ENCODE results near the gene ATG14. TPM values are rescaled to one million over a fixed set of nuclear protein-coding genes. Genes with fewer than 3 reads are reported as not detected.

The ATG14 gene
- total RNA-seq, 2 donors from 2014 or later: 11.0 to 12.9 TPM

DNA sequence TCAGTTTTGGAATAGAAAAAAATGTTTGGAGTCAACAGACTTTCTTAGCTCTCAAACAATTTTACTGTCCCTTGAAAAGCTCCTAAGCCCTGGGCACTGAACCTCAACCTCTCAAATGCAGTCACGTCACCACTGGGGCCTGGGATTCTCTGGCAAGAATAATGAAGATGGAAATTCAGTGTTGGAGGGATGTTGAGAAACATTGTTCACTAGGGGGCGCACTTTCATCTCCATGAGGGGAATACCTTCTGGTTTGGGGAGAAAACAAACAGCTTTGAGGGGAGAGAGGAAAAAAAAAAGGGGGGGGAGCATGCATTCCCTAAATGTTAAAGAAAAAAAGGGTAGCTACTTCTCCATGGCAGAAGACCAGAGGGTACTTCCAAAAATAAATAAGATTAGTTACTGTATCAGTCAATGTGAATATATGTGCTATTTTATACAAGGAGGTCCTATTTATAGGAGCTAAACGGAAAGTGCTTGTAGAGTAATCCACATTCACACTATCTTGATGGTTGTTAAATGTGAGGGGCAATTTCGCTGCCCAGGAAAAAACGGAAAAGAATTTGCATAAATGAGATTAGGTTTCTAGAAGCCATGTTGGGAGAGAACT lies 34.6 kb upstream of the ATG14 start:
- WGBS, 2 experiments (ENCODE audit: insufficient coverage in 1 of 2, insufficient read length in 1 of 2): 19 to 41% methylated on average over 3 to 5 of the region's 5 CpGs
- Histone ChIP-seq H3K27me3 (ENCODE audit: control insufficient read depth, insufficient read depth, low read length, poor library complexity, severe bottlenecking) (no peaks in the 10 kb centered on the region), H3K9me3 (ENCODE audit: control insufficient read depth, low read length) (peaks cover 8% of the 10 kb centered on the region), H3K36me3 (ENCODE audit: control insufficient read depth, insufficient read depth, low read length) (no peaks in the 10 kb centered on the region), H3K4me3 (ENCODE audit: low read length) (no peak overlapping the region), H3K4me1 (ENCODE audit: control insufficient read depth, insufficient read depth, low read length) (peaks cover 9% of the 10 kb centered on the region), H3K9ac (ENCODE audit: extremely low read depth, low read length, poor library complexity, severe bottlenecking) (no peak overlapping the region), H3K27ac (ENCODE audit: low read depth, low read length) (no peak overlapping the region)
- TF ChIP-seq, protein P1, sequence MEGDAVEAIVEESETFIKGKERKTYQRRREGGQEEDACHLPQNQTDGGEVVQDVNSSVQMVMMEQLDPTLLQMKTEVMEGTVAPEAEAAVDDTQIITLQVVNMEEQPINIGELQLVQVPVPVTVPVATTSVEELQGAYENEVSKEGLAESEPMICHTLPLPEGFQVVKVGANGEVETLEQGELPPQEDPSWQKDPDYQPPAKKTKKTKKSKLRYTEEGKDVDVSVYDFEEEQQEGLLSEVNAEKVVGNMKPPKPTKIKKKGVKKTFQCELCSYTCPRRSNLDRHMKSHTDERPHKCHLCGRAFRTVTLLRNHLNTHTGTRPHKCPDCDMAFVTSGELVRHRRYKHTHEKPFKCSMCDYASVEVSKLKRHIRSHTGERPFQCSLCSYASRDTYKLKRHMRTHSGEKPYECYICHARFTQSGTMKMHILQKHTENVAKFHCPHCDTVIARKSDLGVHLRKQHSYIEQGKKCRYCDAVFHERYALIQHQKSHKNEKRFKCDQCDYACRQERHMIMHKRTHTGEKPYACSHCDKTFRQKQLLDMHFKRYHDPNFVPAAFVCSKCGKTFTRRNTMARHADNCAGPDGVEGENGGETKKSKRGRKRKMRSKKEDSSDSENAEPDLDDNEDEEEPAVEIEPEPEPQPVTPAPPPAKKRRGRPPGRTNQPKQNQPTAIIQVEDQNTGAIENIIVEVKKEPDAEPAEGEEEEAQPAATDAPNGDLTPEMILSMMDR (conservative IDR thresholded peaks at IDR 0.05): peak; percentile 88
- peak overlapping the region; percentile 62 for H3K27ac Mint-ChIP-seq
- peak; percentile 90 for DNase-seq
- H3K4me1 Mint-ChIP-seq: peaks cover 31% of the 10 kb centered on the region
- H3K36me3 Mint-ChIP-seq (ENCODE audit: low read depth): no peaks in the 10 kb centered on the region
- H3K4me3 Mint-ChIP-seq: no peak overlapping the region
- H3K27me3 Mint-ChIP-seq (ENCODE audit: insufficient read depth): no peaks in the 10 kb centered on the region
- H3K9me3 Mint-ChIP-seq: peaks cover 3% of the 10 kb centered on the region

DNA sequence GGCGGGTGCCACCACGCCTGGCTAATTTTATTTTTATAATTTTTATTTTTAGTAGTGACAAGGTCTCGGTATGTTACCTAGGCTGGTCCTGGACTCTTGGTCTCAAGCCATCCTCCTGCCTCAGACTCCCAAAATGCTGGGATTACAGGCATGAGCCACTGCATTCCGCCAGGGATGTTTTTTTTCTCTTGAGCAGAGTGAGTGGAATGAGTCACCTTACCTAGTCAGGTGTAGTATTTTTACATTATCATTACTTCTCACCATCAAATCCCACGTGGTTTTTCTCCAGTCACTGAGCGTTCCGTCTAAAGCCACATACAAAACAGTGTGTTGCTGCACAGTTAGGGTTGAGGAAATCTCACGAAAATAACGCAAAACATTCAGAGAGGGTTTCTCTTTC lies 29.7 kb upstream of the ATG14 start:
- Mint-ChIP-seq H3K27ac (no peak overlapping the region), H3K4me3 (no peak overlapping the region), H3K9me3 (peaks cover 3% of the 10 kb centered on the region), H3K4me1 (peaks cover 8% of the 10 kb centered on the region), H3K27me3 (ENCODE audit: insufficient read depth) (peaks cover 9% of the 10 kb centered on the region), H3K36me3 (ENCODE audit: low read depth) (no peaks in the 10 kb centered on the region)
- Histone ChIP-seq H3K4me1 (ENCODE audit: control insufficient read depth, insufficient read depth, low read length) (no peaks in the 10 kb centered on the region), H3K36me3 (ENCODE audit: control insufficient read depth, insufficient read depth, low read length) (no peaks in the 10 kb centered on the region), H3K27ac (ENCODE audit: low read depth, low read length) (no peak overlapping the region), H3K9ac (ENCODE audit: extremely low read depth, low read length, poor library complexity, severe bottlenecking) (no peak overlapping the region), H3K27me3 (ENCODE audit: control insufficient read depth, insufficient read depth, low read length, poor library complexity, severe bottlenecking) (no peaks in the 10 kb centered on the region), H3K9me3 (ENCODE audit: control insufficient read depth, low read length) (peaks cover 8% of the 10 kb centered on the region), H3K4me3 (ENCODE audit: low read length) (no peak overlapping the region)
- TF ChIP-seq, protein P1 (conservative IDR thresholded peaks at IDR 0.05): no peak
- WGBS, 2 experiments (ENCODE audit: insufficient coverage in 1 of 2, insufficient read length in 1 of 2): 88 to 90% methylated on average over 5 to 9 of the region's 9 CpGs
- no peak for DNase-seq

- Mint-ChIP-seq H3K27ac (no peak within 1 kb of the TSS), H3K9me3 (peaks cover 3% of the 10 kb centered on the region), H3K27me3 (ENCODE audit: insufficient read depth) (peaks cover 9% of the 10 kb centered on the region), H3K36me3 (ENCODE audit: low read depth) (no peaks in the 10 kb centered on the region), H3K4me3 (peak within 1 kb of the TSS; percentile 45), H3K4me1 (peaks cover 7% of the 10 kb centered on the region)
- H3K9me3 ChIP-seq (ENCODE audit: control insufficient read depth, low read length): peaks cover 8% of the 10 kb centered on the region
- no peak within 1 kb of the TSS for H3K27ac ChIP-seq (ENCODE audit: low read depth, low read length)
- H3K27me3 ChIP-seq (ENCODE audit: control insufficient read depth, insufficient read depth, low read length, poor library complexity, severe bottlenecking): no peaks in the 10 kb centered on the region
- peak; percentile 94 for DNase-seq
- TF ChIP-seq, protein P1 (conservative IDR thresholded peaks at IDR 0.05): peak; percentile 86
- WGBS, 2 experiments (ENCODE audit: insufficient coverage in 1 of 2, insufficient read length in 1 of 2): 93 to 98% methylated on average over 8 to 28 of the region's 29 CpGs
- no peaks in the 10 kb centered on the region for H3K4me1 ChIP-seq (ENCODE audit: control insufficient read depth, insufficient read depth, low read length)
- H3K4me3 ChIP-seq (ENCODE audit: low read length): no peak within 1 kb of the TSS
- no peaks in the 10 kb centered on the region for H3K36me3 ChIP-seq (ENCODE audit: control insufficient read depth, insufficient read depth, low read length)
- no peak within 1 kb of the TSS for H3K9ac ChIP-seq (ENCODE audit: extremely low read depth, low read length, poor library complexity, severe bottlenecking)
Measured at GRCh38 chr14:55440385-55440784, 28.8 kb upstream of the ATG14 start, which contains the start of gene TBPL2. TSS of gene TBPL2 (minus strand) at chr14:55440616. CDS start at chr14:55440449, 167 bp downstream.
